Mesothelial cell of epicardium (in vitro differentiated cells): ENCODE data around the gene EIF1AY. TPM values are rescaled to one million over a fixed set of nuclear protein-coding genes. Genes with fewer than 3 reads are reported as not detected.

Experiments used
- DNase-seq, 2 experiments: peaks; one replicate each; pipeline ENCODE4 v3.0.0; 2021; ENCODE audit warnings: low spot score in 2 of 2; ENCODE audit not compliant: unreplicated experiment in 2 of 2
- H3K27ac Mint-ChIP-seq: 2 replicates; pipeline ENCODE4 v1.8.0; 2021; ENCODE audit warnings: mixed read lengths
- H3K27me3 Mint-ChIP-seq: 2 replicates; pipeline ENCODE4 v1.8.0; 2021; ENCODE audit warnings: low read depth, mixed read lengths
- H3K36me3 Mint-ChIP-seq: 2 replicates; pipeline ENCODE4 v1.8.0; 2021; ENCODE audit warnings: mixed read lengths
- H3K4me1 Mint-ChIP-seq: 2 replicates; pipeline ENCODE4 v1.8.0; 2021; ENCODE audit warnings: mixed read lengths
- H3K4me3 Mint-ChIP-seq: 2 replicates; pipeline ENCODE4 v1.8.0; 2021; ENCODE audit warnings: mild to moderate bottlenecking, moderate library complexity, mixed read lengths
- H3K9me3 Mint-ChIP-seq: 2 replicates; pipeline ENCODE4 v1.8.0; 2021; ENCODE audit warnings: mixed read lengths
- total RNA-seq: library from RNA; stranded (reverse); gene quantifications from 3 replicates; pipeline ENCODE4 v1.2.1, GENCODE V29; 2021
- TF ChIP-seq, protein P1 (sequence below): fragments of 200-600 bp; sonication (generic); IDR thresholded peaks from one replicate; pipeline ENCODE4 v1.5.0; 2021; ENCODE audit warnings: antibody characterized with exemption; ENCODE audit not compliant: unreplicated experiment

The EIF1AY gene, protein sequence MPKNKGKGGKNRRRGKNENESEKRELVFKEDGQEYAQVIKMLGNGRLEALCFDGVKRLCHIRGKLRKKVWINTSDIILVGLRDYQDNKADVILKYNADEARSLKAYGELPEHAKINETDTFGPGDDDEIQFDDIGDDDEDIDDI
- not detected in 3 replicates for total RNA-seq

DNA sequence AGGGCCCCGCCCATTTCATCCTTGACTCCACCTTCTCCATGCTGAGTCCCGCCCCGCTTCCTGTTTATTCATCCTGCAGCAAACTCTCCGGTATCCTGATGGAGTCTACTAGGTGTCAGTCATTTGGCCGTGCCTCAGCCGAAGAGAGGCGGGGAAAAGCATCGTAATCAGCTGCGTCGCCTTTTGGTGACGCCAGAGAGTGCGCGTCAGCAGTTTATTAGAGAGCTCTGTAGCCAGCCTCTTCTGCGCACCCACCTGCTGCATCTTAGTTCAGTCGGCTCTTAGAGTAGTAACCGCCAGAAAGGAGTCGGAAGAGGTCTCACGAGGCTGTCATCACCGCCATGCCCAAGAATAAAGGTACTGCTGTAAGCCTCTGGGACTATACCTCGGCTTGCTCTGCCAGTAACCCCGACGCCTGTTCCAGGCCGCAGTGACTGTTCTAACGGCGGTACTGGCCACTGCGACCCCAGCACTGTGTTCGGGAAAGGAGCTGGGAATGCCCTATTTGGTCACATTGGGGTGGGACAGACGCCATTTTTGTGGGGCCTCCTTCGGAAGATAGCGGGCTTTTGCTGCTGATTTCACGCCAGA lies at the start of gene EIF1AY:
Gene EIF1AY, plus strand, starts transcription at position 246 of the 591 bp plus-strand sequence. Its CDS starts 96 bp downstream, at position 342.
- H3K4me3 Mint-ChIP-seq, result no peak within 1 kb of the TSS
- DNase-seq, result no peak
- H3K36me3 Mint-ChIP-seq, result no peaks in the 10 kb centered on the region
- no peaks in the 10 kb centered on the region for H3K27me3 Mint-ChIP-seq
- H3K9me3 Mint-ChIP-seq, result no peaks in the 10 kb centered on the region
- TF ChIP-seq, protein P1, sequence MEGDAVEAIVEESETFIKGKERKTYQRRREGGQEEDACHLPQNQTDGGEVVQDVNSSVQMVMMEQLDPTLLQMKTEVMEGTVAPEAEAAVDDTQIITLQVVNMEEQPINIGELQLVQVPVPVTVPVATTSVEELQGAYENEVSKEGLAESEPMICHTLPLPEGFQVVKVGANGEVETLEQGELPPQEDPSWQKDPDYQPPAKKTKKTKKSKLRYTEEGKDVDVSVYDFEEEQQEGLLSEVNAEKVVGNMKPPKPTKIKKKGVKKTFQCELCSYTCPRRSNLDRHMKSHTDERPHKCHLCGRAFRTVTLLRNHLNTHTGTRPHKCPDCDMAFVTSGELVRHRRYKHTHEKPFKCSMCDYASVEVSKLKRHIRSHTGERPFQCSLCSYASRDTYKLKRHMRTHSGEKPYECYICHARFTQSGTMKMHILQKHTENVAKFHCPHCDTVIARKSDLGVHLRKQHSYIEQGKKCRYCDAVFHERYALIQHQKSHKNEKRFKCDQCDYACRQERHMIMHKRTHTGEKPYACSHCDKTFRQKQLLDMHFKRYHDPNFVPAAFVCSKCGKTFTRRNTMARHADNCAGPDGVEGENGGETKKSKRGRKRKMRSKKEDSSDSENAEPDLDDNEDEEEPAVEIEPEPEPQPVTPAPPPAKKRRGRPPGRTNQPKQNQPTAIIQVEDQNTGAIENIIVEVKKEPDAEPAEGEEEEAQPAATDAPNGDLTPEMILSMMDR, result no peak
- no peaks in the 10 kb centered on the region for H3K4me1 Mint-ChIP-seq
- H3K27ac Mint-ChIP-seq, result no peak within 1 kb of the TSS

DNA sequence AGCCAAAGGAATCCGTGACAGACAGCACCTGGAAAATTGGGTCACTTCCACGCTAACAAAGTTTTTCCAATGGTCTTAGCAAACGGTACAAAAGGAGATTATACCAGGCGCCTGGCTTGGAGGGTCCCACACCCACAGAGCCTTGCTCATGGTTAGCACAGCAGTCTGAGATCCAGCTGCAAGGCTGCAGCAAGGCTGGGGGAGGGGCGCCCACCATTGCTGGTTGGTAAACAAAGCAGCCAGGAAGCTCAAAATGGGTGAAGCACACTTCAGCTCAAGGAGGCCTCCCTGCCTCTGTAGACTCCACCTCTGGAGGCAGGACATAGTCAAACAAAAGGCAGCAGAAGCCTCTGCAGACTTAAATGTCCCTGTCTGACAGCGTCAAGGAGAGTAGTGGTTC lies 47.1 kb upstream of the EIF1AY start:
- Mint-ChIP-seq H3K4me3 (no peak overlapping the region), H3K27me3 (no peaks in the 10 kb centered on the region), H3K9me3 (no peaks in the 10 kb centered on the region), H3K36me3 (no peaks in the 10 kb centered on the region), H3K27ac (no peak overlapping the region), H3K4me1 (no peaks in the 10 kb centered on the region)
- TF ChIP-seq, protein P1, result no peak
- no peak for DNase-seq

DNA sequence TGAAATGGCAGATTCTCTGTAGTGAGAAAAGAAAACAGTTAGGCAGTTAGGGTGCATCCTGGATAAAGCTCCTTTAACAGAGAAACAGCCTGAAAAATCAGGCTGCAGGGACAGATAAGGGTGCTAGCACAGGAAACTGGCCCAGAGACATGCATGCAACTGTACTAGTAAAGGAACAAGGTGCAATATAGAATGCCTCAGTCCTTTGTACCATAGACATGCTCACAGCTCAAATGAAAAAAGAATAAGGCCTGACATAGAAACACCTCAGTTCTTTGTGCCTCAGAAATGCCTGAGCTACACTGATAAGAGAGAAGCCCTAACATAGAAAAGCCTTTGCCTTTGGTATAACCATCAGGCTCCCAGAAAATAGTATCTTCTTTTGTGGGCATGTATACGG lies 37.4 kb upstream of the EIF1AY start:
- TF ChIP-seq, protein P1, result no peak
- Mint-ChIP-seq H3K36me3 (no peaks in the 10 kb centered on the region), H3K9me3 (no peaks in the 10 kb centered on the region), H3K4me1 (no peaks in the 10 kb centered on the region), H3K27ac (no peak overlapping the region), H3K4me3 (no peak overlapping the region), H3K27me3 (no peaks in the 10 kb centered on the region)
- no peak for DNase-seq

DNA sequence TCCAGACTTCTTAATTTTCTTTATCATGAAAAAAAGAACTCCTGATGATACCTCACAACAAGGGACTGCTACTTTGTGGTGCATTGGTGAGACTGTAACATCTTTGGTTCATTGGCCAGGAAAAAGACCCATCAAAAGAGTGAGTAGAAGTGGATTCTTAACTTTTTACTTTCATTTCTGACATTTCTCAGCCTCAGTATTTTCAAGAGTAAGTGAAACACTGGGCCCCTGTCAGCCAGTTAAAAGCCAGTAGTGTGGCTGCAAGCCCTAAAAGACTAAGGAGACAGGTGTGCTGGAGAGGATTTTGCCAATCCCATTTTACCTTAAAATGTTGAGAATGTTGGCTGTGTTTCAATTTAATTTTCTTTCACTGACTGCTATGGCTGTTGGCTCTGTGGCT lies 36.6 kb upstream of the EIF1AY start:
- H3K9me3 Mint-ChIP-seq, result no peaks in the 10 kb centered on the region
- no peaks in the 10 kb centered on the region for H3K4me1 Mint-ChIP-seq

DNA sequence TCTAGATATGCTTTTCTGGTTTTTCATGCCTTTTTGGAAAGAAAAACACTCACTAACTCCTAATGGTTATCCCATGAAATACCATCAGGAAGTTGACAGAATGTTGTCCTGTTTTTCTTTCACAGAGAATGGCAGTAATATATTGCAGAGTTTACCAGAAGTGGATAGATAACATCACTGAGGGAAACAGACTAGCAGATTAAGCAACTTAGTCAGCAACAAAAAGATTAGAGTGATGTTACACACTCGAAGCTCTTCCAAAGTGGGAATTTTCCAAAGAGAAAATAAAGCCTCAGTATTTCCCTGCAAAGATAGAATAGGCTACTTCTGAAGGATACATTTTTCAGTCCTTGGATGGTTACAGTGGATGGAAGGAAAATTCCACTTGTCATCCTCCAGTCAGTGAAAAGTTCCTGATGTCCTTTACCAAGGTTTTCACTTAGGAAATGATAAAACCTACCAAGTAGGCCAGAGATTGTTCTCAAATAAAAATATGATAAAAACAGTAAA lies 31.1 kb upstream of the EIF1AY start:
- Mint-ChIP-seq H3K36me3 (no peaks in the 10 kb centered on the region), H3K9me3 (no peaks in the 10 kb centered on the region), H3K4me3 (no peak overlapping the region), H3K27ac (no peak overlapping the region), H3K4me1 (no peaks in the 10 kb centered on the region), H3K27me3 (no peaks in the 10 kb centered on the region)
- DNase-seq, result no peak
- TF ChIP-seq, protein P1, result no peak

More for the DNA sequence above, 36.6 kb upstream of the EIF1AY start:
- DNase-seq, result no peak
- H3K36me3 Mint-ChIP-seq, result no peaks in the 10 kb centered on the region
- H3K27ac Mint-ChIP-seq, result no peak overlapping the region
- TF ChIP-seq, protein P1, result no peak
- H3K27me3 Mint-ChIP-seq, result no peaks in the 10 kb centered on the region
- no peak overlapping the region for H3K4me3 Mint-ChIP-seq
